Measurements from ENCODE around the gene ST3GAL5.
A peak's percentile ranks its signal among the peaks of the same experiment; 100 is the strongest.
"Not testable (repeated sequence)": the region's sequence is repeated elsewhere in the genome, so short reads cannot be mapped to it uniquely, and the experiment has no call there.

The ST3GAL5 gene

GRCh38 chr2:85888684-85889626, at the start of gene ST3GAL5:
Gene ST3GAL5 (minus strand): TSS chr2:85888990. CDS start chr2:85888905, 85 bp downstream.
- DNase-seq (ENCODE audit: insufficient read length, low spot score) (peak; percentile 85), FAIRE-seq (peak; percentile 44)

- DNase-seq (ENCODE audit: insufficient read length, low spot score) (no peak), FAIRE-seq (no peak)
These were observed 49.7 kb upstream of the ST3GAL5 start for GRCh38 chr2:85938456-85938855.

- FAIRE-seq: no peak
- no peak for DNase-seq (ENCODE audit: insufficient read length, low spot score)
These were observed 48.3 kb upstream of the ST3GAL5 start for GRCh38 chr2:85937069-85937439.

- no peak for DNase-seq (ENCODE audit: insufficient read length, low spot score)
- no peak for FAIRE-seq
These were observed 47.8 kb upstream of the ST3GAL5 start for GRCh38 chr2:85936421-85937068.

- FAIRE-seq (no peak), DNase-seq (ENCODE audit: insufficient read length, low spot score) (no peak)
These were observed 47.0 kb upstream of the ST3GAL5 start for GRCh38 chr2:85935746-85936208.

- no peak for DNase-seq (ENCODE audit: insufficient read length, low spot score)
- no peak for FAIRE-seq
These were observed 46.5 kb upstream of the ST3GAL5 start for GRCh38 chr2:85935170-85935745.

GRCh38 chr2:85933753-85934594, 45.2 kb upstream of the ST3GAL5 start:
- FAIRE-seq: no peak
- DNase-seq (ENCODE audit: insufficient read length, low spot score): no peak

GRCh38 chr2:85931151-85931550, 42.4 kb upstream of the ST3GAL5 start:
- DNase-seq (ENCODE audit: insufficient read length, low spot score); FAIRE-seq: not testable (repeated sequence)

GRCh38 chr2:85930129-85931124, 41.6 kb upstream of the ST3GAL5 start:
- no peak for FAIRE-seq

GRCh38 chr2:85929096-85930050, 40.6 kb upstream of the ST3GAL5 start:
- DNase-seq (ENCODE audit: insufficient read length, low spot score) (no peak), FAIRE-seq (no peak)

More at GRCh38 chr2:85930129-85931124, 41.6 kb upstream of the ST3GAL5 start:
- DNase-seq (ENCODE audit: insufficient read length, low spot score): no peak

GRCh38 chr2:85926931-85927661, 38.3 kb upstream of the ST3GAL5 start:
- DNase-seq (ENCODE audit: insufficient read length, low spot score) (no peak), FAIRE-seq (no peak)

GRCh38 chr2:85926526-85926925, 37.7 kb upstream of the ST3GAL5 start:
- no peak for FAIRE-seq
- DNase-seq (ENCODE audit: insufficient read length, low spot score): no peak

- FAIRE-seq (no peak), DNase-seq (ENCODE audit: insufficient read length, low spot score) (no peak)
These were observed 36.5 kb upstream of the ST3GAL5 start for GRCh38 chr2:85925216-85925671.

GRCh38 chr2:85924522-85924921, 35.7 kb upstream of the ST3GAL5 start:
- FAIRE-seq (no peak), DNase-seq (ENCODE audit: insufficient read length, low spot score) (no peak)

- DNase-seq (ENCODE audit: insufficient read length, low spot score) (no peak), FAIRE-seq (no peak)
These were observed 33.4 kb upstream of the ST3GAL5 start for GRCh38 chr2:85922199-85922598.

GRCh38 chr2:85921659-85922058, 32.9 kb upstream of the ST3GAL5 start:
- FAIRE-seq: no peak

GRCh38 chr2:85920810-85921545, 32.2 kb upstream of the ST3GAL5 start:
- DNase-seq (ENCODE audit: insufficient read length, low spot score) (no peak), FAIRE-seq (no peak)

More at GRCh38 chr2:85921659-85922058, 32.9 kb upstream of the ST3GAL5 start:
- no peak for DNase-seq (ENCODE audit: insufficient read length, low spot score)

All from GM19239 (cell line).